NCI-H82 (cell line): ENCODE results near the gene PRKAR1B.

Experiments used
- DNase-seq: peaks from one replicate; lab custom pipeline; 2025; lab: John Stamatoyannopoulos, UW

PRKAR1B gene

DNA sequence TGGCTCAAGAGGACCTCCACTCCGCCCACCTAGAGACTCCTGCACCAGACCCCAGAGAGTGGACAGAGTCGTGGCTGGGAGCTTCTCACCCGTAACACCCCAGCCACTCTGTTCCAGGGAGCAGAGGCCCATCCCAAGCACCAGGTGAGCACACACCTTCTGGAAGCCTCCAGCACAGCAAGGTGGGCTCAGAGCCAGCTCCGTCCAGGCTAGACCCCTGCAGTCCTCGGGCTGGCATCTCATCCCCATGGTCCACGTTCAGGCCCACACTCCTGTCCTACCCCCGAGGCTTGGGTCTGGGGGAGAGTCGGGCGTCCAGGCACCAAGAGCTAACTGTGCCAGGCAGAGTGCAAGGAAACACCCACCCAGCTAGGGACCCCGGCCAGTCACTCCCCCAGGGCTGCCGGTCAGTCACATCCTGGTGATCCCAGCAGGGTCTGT is 220.7 kb downstream of the PRKAR1B start:
- DNase-seq: no peak

DNA sequence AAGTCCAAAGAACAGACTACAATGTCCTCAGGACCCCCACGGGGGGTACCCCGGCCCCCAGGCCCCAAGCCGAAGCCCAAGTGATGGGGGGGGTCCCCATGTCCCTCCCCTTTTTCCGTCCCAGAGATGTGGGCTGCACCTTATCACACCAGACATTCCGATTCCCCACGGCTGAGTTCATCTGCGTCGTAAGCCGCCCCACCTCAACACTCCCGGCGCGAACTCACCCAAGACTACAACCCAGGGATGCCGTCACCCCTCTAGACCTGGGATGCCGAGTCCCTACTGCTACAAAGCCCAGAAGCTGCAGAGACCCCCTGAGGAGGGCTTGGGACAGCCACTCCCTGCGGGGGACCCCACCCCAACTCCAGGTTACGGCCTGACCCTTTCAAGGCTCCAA is 221.9 kb downstream of the PRKAR1B start:
- no peak for DNase-seq

DNA sequence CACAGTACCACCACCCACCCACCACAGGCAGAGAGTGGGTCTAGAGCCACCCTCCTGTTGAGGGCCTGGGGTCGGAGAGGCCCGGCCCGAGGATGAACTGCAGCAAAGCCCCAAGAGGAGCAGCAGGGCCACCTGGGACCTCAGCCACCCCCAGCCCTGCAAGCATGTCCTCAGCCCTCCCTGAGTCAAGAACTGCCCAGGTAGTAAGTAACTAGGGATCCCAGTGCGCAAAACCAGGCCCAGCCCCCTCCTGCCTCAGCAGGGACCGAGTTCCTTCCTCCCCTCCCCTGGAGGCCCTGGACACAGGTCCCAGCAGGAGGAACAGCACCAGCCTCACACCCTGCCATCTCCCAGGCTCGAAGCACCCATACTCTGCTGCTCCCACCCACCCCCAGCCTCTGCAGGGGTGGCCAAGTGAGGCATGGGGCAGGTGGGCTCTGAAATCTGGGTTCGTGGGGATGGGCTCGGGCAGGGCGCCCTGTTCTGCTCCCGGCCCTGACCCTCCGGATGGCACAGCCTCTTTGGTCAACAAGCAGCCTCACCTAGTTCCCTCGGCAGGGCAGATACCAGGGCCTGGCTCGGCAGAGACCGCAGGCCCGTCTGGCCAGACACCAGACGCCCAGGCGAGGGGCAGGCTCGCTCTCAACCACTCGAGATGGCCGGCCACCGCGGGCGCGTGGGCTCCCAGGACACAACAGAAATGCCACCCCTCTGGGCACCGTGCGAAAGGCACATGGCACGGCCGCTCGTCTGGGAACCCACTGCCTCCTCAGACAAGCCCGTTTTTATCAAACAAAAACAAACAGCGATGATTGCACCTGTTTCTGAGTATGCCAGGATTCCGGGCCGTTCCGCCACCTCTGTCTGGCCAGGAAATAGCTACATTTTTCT is 222.6 kb downstream of the PRKAR1B start:
- no peak for DNase-seq

DNA sequence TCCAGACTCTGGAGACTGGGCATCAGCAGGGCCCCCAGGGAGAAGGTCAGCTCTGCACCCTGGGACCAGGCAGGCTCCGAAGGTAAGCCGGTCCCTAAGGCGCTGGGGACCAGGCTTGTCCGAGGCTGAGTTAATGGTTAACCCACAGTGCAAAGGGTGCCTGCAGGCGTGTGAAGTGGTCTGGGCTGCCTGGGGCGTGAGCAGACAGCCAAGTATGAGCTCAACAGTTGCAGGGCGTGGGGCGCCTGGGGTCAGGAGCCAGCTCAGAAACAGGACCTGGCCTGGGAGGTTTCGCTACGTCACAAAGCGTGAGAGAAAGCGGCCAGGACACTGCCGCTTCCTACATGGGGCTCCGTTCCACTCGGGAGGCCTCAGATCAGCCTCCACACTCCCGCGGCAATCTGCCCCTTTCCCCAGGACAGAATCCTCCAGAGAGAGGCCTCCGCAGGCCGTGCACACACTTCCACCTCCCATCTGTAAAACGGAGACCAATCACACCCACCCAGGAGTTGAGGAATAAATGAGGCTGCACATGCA is 223.4 kb downstream of the PRKAR1B start:
- no peak for DNase-seq

DNA sequence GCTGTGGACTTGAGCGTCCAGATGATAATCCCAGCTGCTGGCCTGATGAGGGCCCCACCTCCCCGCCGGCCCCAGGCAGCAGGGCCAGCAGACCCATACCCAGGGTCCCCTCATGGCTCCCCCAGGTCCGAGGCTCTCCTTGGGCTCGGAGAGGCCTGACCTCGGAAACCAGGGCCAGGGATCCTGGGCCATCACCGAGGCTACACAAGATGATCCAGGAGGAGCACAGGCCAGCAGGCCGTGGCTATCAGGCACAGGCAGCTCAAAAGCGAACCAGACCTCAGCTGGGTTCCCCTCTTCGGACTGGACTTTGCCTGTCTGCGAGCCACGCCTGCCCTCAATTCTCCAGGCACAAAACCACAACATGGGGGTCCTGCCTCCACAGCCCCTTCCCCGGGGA is 224.8 kb downstream of the PRKAR1B start:
- DNase-seq: no peak

DNA sequence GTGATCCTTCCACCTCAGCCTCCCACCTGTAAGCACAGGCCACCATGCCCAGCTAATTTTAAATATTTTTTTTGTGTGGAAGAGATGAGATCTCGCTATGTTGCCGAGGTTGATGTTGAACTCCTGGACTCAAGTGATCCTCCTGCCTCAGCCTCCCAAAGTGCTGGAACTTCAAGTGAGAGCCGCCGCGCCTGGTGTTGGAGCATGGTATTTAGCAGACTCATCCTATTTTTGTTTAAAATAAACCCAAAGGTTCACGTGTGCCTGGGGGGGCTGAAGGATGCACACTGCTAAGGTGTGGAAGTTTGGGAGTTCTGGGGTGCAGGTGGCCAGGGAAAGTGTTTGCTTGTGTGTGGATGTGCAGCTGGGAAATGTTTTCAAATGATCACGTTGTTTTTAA is 225.6 kb downstream of the PRKAR1B start:
- DNase-seq: no peak

DNA sequence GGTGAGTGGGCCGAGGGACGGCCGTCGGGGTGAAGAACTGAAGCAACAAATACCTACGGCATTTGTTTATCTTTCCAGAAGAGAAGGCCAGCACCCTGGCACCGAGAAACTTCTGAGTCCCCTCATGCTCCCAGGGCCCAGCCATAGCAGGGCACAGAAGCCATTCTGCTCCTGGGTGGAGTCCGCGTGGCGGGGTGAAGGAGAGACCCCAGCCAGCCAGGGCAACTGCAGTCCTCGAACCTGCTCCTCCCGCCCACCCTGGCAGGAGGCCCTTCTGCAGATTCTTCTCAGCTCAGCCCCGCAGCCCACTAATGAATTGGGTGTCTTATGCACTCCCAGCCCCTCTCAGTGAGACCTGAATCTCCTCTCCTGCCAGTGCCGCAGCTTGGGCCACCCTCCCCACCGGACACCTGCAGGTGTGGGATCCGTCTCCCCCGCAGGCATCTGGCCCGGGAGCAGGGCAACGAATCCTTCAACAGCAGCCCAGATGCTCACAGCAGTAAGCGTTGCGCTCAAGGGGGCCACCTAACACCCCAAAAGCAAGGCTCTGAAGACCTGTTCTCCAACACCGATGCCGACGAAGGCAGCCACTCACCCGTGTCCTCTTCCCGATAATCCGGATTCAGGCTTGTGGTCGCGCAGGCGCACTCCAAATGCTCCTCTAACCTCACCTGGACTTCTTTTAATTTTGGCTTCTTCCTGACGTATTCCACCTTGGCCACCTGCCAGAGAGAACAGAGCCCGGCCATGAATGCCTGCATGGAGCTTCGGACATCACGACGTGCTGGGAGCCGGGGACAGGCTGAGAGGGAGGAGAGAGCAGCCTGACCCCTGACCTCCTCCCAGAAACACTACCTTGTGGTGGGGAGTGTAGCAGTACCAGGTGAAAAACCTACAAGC is 226.3 kb downstream of the PRKAR1B start:
- DNase-seq: no peak

DNA sequence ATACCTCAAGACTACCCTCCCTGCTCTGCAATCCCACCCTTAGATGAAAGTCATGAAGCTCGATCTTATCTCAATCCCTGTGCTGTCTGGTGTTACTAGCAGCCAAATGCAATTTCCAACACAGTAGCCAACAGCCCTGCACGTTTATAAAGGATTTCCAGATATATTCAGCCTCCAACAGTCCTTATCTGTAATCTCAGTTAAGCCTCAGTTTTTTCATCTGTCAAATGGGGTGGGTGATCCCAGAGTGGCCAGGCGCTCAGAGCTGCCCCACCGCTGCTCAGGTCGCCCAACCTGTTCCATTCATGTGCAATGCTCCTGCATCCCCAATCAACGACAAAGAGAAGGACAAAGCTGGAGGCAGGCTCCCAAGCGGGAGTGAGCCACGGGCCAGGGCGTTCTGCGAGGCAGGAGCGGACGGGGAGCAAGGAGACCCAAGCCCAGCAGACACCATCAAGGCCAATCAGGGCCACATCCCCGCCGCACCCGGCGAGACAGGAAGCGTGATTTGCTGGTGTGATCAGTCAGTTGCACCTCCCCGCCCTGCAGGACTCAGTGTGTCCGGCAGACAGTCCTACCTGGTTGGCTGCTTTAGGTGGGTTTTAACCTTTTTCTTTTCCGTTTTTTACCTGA is 227.1 kb downstream of the PRKAR1B start:
- no peak for DNase-seq
